GM18498 (cell line): ENCODE data around the gene EVI5.
"Not testable (repeated sequence)": the region's sequence is repeated elsewhere in the genome, so short reads cannot be mapped to it uniquely, and the experiment has no call there.

Experiments
- ATAC-seq: cut with Tn5 transposase; IDR thresholded peaks from one replicate; pipeline ENCODE4 v1.9.1; 2021; ENCODE audit warnings: mild to moderate bottlenecking, moderate library complexity; ENCODE audit not compliant: unreplicated experiment

The EVI5 gene

DNA sequence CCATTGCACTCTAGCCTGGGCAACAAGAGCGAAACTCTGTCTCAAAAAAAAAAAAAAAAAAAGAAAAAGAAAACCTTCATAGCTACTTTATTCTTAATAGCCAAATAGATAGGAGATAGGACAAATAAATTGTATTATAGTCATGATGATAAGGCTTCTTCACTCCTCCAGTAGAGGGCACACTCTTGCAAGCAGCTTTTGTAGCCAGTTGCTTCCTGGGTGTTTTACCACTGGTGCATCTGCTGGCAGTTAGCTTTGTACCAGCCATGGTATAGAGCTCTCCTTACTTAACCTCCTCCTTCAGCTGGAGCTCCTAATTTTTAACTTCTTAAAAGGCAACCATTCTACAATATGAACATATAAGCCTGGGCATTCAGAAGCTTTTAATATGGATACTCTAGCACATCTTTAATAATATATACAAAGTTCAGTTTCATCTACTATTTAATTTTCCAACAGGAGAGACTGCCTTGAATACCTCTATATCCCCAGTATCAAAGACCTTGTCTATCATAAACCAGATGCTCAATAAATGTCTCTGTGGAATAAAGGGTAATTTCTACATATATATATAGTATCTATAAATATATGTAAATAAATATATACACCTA lies 35.8 kb downstream of the EVI5 start:
- peak; percentile 74 for ATAC-seq

DNA sequence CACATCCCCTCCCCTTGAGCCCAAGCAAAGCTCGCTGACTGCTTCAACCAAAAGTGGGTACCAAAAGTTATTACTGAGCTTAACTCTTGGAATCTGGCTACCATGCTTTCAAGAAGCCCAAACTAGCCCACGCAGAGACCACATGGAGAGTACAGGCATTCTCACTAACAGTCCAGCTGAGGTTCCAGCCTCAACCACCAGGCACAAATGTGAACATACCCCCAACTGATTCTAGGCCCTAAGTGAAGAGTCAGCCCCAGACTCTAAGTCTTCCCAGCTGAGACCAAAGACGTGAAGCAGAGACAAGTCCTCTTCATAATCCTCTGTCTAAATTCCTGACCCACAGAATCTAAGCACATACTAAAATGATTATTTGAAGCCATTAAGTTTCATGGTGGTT lies 36.8 kb downstream of the EVI5 start:
- ATAC-seq = no peak

DNA sequence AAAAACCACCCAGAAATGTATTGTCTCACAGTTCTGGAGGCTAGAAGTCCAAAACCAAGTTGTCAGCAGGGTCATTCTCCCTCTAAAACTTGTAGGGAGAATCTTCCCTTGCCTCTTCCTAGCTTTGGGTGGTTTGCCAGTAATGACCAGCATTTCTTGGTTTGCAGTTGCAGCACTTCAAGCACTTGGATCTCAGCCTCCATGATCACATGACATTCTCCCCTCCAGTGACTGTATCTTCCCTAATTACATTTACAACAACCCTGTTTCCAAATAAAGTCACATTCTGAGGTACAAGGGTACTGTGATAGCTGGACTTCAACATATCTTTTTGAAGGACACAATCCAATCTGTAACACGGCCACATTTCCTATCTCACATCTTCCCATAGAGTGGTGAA lies 37.2 kb downstream of the EVI5 start:
- ATAC-seq = no peak

DNA sequence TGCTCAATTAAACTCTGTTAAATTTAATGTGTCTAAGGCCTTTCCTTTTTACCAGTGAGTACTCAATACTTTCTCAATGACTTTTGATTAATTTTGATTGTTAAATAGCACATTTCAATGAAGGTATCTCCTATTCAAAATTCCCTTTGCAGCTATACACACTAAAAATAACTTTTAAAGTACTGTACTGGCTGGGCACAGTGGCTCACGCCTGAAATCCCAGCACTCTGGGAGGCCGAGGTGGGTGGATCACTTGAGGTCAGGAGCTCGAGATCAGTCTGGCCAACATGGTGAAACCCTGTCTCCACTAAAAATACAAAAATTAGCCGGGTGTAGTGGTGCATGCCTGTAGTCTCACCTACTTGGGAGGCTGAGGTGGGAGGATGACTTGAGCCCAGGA lies 38.7 kb downstream of the EVI5 start:
- ATAC-seq = not testable (repeated sequence)

DNA sequence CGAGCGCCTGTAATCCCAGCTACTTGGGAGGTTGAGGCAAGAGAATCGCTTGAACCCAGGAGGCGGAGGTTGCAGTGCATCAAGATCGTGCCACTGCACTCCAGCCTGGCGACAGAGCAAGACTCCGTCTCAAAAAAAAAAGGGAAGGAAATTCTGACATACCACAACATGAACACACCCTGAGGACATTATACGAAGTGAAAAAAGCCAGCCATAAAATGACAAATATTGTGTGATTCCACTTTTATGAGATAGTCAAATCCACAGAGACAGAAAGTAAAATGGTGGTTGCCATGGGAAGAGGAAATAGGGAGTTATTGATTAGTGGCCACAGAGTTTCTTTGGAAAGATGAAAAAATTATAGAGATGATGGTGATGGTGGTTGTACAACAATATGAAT lies 41.7 kb downstream of the EVI5 start:
- no peak for ATAC-seq

DNA sequence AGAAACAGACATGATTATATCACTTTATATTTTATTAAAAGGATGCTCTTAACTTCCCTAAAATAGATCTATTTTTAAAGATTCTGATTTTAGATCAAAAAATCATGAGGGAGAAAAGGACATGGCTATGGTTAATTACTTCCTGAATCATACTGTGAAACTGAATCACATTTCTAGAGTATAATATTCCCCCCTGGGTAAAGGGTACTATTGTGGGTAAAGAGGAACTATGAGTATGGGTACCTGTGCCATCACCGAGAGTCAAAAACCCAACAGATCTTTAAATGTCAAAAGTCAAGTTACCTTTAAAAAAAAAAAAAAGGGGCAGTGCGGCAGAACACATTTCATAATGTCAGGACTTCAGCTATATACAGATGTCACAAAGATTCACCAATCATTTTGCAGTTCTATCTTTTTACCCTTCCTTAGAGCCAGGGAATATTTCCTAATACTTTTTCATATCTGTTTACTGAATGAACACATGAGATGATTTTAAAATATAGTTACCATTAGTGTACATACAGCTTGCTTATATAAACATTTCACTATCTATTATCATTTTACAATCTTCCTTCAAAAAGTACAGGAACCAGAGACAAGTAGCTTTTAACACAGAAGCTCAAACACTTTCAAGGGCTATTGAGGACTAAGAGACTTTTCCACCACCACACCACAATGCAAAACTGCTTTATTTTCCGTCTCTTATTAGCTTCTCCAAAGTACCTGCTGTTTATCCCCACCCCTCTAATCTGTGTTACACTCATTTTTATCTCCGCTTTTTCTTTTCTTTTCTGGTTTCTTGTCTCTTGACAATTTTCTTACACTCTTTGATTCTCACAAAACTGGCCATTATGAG lies 45.0 kb downstream of the EVI5 start:
- no peak for ATAC-seq

DNA sequence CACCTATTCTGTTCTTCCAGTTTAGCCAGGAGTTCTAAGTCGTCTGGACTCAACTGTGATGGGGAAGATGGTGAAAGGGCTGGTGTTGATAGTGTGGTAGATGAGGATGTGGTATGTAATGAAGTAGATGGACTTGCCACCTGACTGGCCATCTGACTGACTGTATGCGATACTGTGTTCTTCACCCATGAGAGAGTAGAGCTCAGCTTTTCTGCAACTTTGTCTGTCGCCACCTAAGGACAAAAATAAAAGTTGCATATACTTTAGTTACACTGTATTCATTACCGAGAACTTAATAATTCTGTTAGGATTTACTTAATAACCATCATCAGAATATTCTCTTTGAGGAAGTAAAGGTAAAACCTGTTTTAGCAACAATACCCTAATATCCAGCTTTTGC lies 48.5 kb downstream of the EVI5 start:
- no peak for ATAC-seq

DNA sequence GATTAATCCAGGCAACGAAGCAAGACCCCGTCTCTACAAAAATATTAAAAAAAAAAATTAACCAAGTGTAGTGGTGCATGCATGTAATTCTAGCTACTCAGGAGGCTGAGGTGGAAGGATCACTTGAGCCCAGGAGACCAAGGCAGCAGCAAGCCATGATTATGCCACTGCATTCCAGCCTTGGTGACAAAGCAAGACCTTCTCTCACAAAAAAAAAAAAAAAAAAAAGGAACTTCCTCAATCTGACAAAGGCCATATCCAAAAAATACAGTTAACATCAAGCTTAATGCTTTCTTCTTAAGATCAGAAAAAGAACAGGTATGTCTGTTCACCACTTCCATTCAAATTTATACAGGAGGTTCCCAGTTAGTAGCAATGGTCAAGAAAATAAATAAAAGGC lies 54.4 kb downstream of the EVI5 start:
- ATAC-seq = no peak

DNA sequence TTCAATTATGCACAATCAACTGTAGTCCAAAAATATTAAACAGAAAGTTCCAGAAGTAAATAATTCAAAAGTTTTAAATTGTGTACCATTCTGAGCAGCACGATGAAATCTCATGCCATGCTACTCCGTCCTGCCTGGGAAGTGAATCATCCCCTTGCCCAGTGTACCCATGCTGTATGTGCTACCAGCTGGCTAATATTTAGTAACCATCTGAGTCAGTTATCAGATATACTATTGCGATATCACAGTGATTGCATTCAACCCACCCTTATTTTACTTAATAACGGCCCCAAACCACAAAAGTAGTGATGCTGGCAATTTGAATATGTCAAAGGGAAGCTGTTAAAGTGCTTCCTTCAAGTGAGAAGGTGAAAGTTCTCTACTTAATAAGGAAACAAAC lies 56.2 kb downstream of the EVI5 start:
- ATAC-seq = no peak

DNA sequence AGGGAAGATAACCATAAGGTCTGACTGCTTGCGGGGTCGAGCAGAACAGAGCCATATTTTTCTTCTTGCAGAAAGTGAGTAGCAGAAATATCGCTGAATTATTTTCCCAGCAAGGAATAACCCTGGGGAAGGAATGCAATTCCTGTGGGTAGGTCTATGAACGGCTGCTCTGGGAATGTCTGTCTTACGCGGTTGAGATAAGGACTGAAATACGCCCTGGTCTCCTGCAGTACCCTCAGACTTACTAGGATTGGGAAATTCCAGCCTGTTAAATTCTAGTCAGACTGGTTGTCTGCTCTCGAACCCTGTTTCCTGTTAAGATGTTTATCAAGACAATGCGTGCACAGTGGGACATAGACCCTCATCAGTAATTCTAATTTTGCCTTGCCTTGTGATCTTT lies 61.2 kb downstream of the EVI5 start:
- ATAC-seq = not testable (repeated sequence)

DNA sequence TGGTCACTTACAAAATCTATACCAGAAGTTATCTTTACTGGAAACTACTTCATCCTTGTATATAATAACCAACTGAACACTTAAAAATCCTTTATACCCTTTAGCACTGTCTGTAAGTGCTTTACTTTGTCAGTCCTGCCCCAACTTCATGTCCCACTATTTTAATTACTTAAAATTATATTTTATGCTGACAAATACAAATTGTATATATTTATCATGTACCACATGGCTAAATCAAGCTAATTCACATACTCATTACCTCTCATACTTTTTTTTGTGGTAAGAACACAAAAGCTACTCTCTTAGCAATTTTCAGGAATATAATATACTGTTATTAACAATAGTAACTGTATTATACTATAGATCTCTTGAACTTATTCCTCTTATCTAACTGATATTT lies 63.0 kb downstream of the EVI5 start:
- no peak for ATAC-seq

DNA sequence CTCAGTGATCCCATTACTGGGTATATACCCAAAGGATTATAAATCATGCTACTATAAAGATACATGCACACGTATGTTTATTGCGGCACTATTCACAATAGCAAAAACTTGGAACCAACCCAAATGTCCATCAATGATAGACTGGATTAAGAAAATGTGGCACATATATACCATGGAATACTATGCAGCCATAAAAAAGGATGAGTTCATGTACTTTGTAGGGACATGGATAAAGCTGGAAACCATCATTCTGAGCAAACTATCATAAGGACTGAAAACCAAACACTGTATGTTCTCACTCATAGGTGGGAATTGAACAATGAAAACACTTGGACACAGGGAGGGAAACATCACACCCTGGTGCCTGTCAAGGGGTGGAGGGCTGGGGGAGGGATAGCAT lies 63.8 kb downstream of the EVI5 start:
- not testable (repeated sequence) for ATAC-seq

DNA sequence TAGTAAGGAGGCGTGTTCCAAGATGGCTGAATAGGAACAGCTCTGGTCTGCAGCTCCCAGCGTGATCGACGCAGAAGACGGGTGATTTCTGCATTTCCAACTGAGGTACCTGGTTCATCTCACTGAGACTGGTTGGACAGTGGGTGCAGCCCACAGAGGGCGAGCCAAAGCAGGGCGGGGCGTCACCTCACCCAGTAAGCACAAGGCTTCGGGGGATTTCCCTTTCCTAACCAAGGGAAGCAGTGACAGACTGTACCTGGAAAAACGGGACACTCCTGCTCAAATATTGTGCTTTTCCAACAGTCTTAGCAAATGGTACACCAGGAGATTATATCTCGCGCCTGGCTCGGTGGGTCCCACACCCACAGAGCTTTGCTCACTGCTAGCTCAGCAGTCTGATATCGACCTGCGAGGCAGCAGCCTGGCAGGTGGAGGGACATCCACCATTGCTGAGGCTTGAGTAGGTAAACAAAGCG lies 69.4 kb downstream of the EVI5 start:
- not testable (repeated sequence) for ATAC-seq

DNA sequence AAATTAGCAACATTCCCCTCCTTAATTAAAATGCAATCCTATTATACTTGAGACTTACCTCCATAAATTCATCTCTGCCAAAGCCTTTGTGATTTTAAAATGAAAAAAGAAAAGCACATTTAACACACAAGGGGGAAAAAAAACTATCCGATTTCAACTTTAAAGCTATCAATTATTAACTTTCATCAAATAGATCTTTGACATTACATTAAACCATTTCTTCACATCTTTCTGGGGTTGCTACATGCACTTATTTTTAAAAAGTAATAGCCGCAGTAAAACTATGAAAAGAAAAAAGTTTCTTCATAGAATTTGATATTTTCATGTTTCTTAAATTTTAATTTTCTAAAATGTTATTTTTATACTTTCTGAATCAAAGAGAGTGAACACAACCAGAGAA lies 71.0 kb downstream of the EVI5 start:
- ATAC-seq = no peak

DNA sequence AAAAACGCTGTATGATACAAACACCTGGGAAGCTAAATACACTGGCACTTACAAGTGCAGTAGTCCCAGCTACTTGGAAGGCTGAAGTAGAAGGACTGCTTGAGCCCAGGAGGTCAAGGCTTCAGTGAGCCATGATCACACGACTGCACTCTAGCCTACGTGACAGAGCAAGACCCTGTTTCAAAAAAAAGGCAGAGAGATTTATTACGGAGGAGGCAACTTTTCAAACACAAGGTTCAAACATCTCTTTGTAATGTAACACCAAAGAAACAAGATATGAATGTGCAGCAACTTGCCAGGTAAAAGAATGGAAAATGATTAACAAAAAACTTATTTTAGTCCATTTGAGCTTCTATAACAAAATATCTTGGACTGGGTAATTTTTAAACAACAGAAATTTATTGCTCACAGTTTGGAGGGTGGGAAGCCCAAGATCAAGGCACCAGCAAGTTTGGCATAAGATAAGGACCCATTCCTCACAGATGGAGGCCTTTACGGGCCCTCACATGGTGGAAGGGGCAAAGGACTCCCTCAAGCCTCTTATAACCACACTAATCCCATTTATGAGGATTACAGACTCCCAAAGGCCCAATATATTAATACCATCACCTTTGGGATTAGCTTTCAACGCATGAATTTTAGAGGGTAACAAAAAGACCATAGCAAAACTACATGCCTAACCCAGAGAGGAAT lies 73.3 kb downstream of the EVI5 start:
- ATAC-seq = no peak

DNA sequence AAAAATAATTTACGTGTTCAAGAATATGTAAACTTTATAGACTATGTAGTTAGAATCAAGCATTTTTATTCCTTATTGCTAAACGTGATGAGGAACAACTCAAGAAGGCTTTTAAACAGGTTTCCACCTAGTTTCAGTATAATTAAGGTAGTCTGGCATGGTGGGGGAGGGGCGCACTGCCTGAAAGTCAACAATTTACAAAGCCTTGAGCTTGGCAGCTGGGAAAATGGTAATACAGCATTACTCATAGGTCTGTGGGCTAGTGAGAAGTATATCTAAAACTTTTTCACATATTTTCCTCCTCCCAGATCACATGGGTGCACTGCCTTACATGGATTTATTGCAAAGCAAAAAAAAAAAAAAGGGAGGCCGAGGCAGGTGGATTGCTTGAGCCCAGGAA lies 75.2 kb downstream of the EVI5 start:
- ATAC-seq = no peak

DNA sequence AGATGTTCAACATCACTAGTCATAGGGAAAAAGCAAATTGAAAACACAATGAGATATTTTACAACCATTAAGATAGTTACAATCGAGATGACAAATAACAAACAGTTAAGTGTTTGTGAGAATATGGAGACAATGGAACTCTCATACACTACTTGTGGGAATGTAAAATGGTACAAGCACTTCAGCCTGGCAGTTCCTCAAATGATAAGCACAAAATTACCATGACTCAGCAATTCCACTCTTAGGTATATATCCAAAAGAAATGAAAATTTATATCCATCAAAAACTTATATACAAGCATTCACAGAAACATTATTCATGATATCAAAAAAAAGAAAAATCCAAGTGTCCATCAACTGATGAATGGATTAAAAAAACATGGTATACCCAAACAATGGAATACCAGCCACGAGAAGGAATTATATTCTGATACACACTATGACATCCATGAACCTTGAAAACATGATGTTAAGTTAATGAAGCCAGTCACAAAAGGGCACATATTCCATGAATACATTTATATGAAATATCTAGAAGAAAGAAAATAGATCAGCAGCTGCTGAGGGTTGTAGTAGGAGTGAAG lies 76.4 kb downstream of the EVI5 start:
- no peak for ATAC-seq

DNA sequence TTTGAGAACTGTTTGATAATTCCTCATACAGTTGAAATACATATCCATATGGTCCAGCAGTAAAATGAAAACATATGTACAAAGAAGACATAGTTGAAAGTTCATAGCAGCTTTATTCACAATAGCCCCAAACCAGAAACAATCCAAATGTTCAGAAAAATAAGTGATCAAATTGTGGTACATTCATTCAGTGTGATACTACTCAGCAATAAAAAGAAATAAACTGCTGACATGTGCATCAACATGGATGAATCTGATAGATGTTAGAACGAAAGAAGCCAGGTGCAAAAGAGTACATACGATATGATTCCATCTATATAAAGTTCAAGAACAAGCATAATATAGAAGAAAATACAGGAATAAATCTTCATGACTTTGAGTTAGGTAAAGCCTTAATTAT lies 77.2 kb downstream of the EVI5 start:
- ATAC-seq = no peak

DNA sequence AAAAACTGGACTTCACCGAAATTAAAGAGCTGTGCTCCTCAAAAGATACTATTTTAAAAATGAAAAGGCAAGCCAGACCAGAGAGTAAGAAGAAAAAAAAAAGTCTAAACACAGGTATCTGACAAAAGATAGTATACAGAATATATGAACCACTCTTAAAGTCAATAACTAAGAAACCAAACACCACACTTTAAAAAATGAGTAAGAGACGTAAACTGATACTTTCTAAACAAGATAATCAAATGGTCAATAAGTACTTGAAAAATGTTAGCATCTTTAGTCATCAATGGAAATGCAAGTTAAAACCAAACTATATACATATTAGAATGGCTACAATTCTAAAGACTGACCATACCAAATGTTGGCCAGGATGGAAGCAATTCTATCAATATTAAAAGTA lies 77.6 kb downstream of the EVI5 start:
- ATAC-seq = no peak

DNA sequence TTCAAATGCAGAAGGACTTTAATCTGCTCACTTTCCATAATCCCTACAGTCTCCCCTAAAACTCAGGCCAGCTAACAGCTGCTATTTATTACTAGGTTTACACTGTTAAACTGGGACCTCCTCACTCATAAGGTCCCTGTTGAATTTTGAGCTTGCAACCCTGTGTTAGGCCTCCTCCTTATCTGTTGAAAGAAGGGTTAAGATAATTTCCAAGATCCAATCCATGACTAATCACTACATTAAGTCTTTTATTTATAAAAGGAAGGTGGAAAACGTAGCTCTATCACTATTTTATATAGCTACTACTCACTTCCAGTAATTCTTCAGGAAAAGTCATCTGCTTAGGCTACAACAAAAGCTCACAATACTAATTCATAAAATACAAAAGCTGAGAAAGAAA lies 79.5 kb downstream of the EVI5 start:
- no peak for ATAC-seq

DNA sequence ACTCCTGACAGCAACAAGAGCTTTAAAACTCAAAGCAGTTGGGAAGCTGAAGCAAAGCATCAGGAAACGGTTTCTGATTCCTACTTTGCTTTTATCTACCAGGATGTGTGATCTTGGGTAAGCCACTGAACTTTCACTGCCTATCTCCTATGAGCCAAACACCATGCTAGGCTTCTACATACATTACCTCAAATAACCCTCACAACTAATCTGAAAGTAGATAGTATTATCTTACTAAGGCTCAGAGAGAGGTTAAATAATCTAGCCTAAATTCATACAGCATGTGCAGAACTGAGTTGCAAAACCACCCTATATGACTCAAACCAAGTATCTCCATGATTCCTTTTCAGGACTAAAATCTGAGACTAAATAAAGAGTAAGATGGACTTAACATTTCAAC lies 83.8 kb downstream of the EVI5 start:
- ATAC-seq = no peak

DNA sequence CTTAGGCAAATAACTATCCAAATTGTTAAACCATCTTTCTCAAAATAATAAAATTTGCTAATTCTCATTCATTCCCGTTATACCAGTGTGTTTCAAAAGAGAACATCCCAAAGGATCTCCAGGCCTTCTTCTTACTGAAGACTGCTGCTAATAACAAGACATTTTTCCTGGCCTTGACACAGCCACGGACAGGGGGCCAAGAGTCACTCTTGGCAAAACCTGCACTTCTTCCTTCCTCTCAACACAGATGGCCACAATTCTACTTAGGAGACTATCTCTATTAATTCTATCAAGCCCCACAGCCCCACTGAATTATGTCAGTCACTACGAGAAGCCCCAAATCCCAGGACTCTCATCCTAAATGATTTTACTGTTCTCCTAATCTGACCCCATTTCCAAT lies 86.0 kb downstream of the EVI5 start:
- ATAC-seq = no peak
